HG03442 (cell line): ENCODE measurements around the gene SGPP1.
"Not testable (repeated sequence)": the region's sequence is repeated elsewhere in the genome, so short reads cannot be mapped to it uniquely, and the experiment has no call there.

ENCODE experiments used
- ATAC-seq: cut with Tn5 transposase; IDR thresholded peaks from one replicate; pipeline ENCODE4 v1.9.1; 2021; ENCODE audit warnings: mild to moderate bottlenecking, moderate library complexity; ENCODE audit not compliant: unreplicated experiment

Gene SGPP1, protein sequence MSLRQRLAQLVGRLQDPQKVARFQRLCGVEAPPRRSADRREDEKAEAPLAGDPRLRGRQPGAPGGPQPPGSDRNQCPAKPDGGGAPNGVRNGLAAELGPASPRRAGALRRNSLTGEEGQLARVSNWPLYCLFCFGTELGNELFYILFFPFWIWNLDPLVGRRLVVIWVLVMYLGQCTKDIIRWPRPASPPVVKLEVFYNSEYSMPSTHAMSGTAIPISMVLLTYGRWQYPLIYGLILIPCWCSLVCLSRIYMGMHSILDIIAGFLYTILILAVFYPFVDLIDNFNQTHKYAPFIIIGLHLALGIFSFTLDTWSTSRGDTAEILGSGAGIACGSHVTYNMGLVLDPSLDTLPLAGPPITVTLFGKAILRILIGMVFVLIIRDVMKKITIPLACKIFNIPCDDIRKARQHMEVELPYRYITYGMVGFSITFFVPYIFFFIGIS

GRCh38 chr14:63727736-63728728 lies at the start of gene SGPP1:
Gene SGPP1, minus strand, starts transcription at chr14:63728065. Its CDS starts 121 bp downstream, at chr14:63727944.
- peak; percentile 84 for ATAC-seq

- ATAC-seq = no peak
Measured at GRCh38 chr14:63777024-63777423, 49.2 kb upstream of the SGPP1 start.

DNA sequence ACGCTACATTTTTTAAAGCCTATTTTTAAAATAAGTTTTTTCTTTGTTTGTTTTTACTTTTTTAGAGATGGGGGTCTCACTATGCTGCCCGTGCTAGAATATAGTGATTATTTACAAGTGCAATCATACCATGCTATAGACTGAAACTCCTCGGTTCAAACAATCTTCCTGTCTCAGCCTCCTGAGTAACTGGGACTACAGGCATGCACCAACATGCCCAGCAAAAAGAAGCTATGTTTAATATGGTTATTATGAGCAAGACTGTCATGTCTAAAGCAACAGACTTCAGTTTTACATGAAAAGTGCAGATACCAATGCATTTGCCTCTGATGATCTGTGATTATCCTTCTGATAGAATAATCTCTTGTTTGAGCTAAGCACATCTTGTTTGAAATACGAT lies 45.6 kb upstream of the SGPP1 start:
- ATAC-seq = peak; percentile 50

DNA sequence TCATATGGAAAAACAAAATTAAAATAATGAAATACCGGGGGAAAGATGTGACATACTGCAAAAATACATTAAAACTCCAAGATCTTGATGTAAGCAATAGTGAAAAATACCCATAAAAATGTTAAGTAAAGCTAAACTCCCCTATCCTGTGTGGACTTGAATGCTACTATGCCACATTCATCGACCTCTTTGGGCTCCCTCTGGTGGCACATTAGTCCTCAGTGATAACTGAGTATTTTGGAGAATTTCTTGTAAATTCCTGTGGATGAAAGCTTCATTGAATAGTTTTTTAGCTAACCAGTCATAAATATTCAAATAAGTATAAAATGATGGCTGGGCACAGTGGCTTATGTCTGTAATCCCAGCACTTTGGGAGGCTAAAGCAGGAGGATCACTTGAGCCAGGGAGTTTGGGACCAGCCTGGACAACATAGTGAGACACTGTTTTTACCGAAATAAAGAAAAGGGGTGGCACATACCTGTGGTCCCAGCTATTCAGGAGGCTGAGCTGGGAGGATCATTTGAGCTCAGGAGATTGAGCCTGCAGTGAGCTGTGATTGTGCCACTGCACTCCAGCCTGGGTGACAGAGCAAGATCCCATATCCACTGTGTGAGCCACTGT lies 42.4 kb upstream of the SGPP1 start:
- ATAC-seq = peak; percentile 54

- ATAC-seq = no peak
Measured at GRCh38 chr14:63766611-63767010, 38.7 kb upstream of the SGPP1 start.

- ATAC-seq = no peak
Measured at GRCh38 chr14:63764620-63765139, 36.8 kb upstream of the SGPP1 start.

GRCh38 chr14:63764103-63764502 lies 36.2 kb upstream of the SGPP1 start:
- no peak for ATAC-seq

DNA sequence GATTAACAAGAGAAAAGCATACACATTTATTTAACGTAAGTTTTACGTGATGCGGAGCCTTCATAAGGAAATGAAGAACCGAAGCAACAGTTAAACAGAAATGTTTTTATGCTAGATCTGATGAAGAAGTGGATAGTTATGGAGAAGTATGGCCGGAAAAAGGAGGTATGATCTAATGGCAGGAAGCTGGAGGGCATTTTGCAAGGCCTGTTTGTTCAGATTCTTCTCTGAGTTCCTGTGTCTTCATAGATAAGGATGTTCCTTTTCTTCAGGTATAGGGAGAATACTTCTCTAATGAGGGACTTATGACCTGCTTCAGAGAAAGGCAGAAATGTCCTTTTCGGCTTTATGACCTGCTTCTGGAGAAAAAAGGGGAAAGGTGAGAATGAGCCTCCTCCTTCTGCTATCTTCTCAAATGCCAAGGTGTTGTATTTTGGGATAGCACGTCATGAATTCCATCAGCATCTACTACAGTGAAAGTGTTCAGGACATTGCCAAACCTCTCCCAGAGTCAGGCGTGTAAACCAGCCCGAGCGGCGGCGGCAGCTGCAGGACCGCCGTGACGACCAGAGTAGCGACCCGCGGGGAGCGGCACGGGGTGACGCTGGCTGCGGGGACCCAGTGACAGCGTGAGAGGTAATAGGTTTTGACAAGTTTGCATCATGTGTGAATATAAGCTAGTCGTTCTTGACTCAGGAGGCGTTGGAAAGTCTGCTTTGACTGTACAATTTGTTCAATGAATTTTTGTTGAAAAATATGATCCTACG lies 33.7 kb upstream of the SGPP1 start:
- ATAC-seq = no peak

DNA sequence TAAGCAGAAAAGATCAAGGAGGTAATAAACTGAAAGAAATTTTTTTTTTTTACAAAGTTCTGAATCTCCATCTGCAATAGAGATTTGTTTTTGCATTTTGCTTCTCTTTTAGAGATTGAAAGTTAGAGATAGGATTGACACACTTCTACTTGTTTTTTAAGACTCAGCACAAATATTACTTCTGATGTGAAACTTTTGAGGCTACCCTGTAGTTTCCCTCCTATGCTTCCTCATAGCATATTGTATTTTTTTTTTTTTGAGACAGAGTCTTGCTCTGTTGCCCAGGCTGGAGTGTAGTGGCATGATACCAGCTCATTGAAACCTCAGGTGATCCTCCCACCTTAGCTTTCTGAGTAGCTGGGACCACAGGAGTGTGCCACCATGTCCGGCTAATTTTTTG lies 32.1 kb upstream of the SGPP1 start:
- peak; percentile 60 for ATAC-seq

GRCh38 chr14:63759456-63759855 lies 31.6 kb upstream of the SGPP1 start:
- ATAC-seq = peak; percentile 85

- ATAC-seq = no peak
Measured at GRCh38 chr14:63757211-63757610, 29.3 kb upstream of the SGPP1 start.

GRCh38 chr14:63752449-63753169 lies 24.7 kb upstream of the SGPP1 start:
- no peak for ATAC-seq

GRCh38 chr14:63751076-63751475 lies 23.2 kb upstream of the SGPP1 start:
- not testable (repeated sequence) for ATAC-seq

DNA sequence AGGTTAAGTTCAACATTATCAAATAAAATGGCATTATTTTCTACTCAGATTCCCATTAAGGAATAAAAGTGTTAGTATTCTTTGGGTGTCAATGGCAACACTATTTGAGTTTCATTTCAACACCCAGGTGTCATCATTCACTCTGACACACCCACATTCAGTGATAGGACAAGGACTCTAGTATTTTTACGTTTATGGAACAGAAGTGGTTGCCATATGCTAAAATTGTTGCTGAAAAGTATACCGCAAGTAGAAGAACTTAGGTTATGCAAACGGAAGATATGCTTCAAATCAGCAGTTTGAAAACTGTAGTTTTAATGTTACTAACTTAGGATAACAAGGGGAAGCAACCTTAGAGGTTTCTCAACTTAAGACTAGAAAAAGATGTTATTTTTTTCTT lies 20.0 kb upstream of the SGPP1 start:
- no peak for ATAC-seq

GRCh38 chr14:63745858-63746425 lies 18.1 kb upstream of the SGPP1 start:
- peak; percentile 69 for ATAC-seq

- ATAC-seq = no peak
Measured at GRCh38 chr14:63745272-63745671, 17.4 kb upstream of the SGPP1 start.

DNA sequence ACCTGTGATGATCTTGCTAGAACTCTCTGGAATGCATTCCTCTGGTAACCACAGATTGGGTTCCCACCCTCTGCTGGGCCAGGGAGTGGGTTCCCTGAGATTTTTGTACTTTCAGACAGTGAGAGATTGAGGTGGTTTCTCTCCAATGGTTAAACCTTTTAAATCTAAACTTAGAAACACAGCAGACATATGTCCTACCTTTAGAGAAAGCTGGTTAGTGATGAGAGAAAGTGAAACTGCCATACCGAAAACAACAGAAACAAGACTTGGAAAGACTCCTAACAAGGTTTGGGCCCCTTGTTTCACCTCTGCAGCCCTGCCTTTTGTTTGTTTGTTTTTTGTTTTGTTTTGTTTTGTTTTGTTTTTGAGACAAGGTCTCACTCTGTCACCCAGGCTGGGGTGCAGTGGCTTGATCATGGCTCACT lies 9.7 kb upstream of the SGPP1 start:
- ATAC-seq = peak; percentile 91

DNA sequence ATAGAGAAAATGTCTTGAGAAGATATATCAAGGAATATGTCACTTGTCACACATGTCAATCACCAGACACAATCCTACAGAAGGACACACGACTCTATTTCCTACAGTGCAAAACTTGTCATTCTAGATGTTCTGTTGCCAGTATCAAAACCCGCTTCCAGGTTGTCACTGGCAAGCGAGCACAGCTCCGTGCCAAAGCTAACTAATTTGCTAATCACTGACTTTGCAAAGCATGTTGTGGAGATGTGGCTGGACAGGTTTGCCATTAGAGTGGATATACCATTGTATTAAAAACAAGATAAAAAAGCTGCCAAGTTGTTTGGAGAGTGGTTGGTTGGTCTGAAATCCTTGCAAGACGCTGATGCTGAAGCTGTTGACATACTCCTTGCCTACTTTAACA lies 7.9 kb upstream of the SGPP1 start:
- no peak for ATAC-seq

DNA sequence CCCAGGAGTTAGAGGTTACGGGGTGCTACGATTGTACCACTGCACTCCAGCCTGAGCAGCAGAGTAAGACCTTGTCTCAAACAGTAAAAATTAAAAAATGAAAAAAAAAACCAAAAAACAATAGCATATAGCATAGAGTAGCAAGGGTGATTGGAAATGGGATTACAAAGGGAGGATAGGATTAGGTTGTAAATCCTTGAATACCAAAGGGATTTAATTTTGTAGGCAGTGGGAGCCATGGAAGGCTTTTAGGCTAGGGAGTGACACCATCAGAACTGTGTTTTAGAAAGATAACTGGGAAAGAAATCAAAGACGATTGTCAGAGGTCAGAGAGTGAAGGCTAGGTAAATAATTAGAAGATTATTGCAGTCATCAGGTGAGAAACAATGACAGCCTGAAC lies 2.8 kb upstream of the SGPP1 start:
- no peak for ATAC-seq
